Smooth muscle cell (in vitro differentiated cells): ENCODE data around the gene TNFSF10. TPM values are rescaled to one million over a fixed set of nuclear protein-coding genes. Genes with fewer than 3 reads are reported as not detected.

Source experiments
- DNase-seq: peaks from one replicate; lab custom pipeline; 2025; ENCODE audit not compliant: unreplicated experiment; lab: John Stamatoyannopoulos, UW
- H2AFZ ChIP-seq: fragments of 200-600 bp; sonication (generic); 2 replicates; pipeline ENCODE4 v1.6.0; 2016; ENCODE audit warnings: antibody characterized with exemption, low read depth, mild to moderate bottlenecking
- H3F3A ChIP-seq: fragments of 200-600 bp; sonication (generic); 2 replicates; pipeline ENCODE4 v1.6.0; 2017; ENCODE audit warnings: antibody characterized with exemption, low read depth
- H3K27ac ChIP-seq: fragments of 200-600 bp; sonication (generic); 2 replicates; pipeline ENCODE4 v1.5.1; 2016; ENCODE audit warnings: low read depth, mild to moderate bottlenecking
- H3K27me3 ChIP-seq: fragments of 200-600 bp; sonication (generic); 2 replicates; pipeline ENCODE4 v1.6.1; 2016; ENCODE audit warnings: low read depth, mild to moderate bottlenecking
- H3K36me3 ChIP-seq: fragments of 200-600 bp; sonication (generic); 2 replicates; pipeline ENCODE4 v1.5.1; 2016; ENCODE audit warnings: low read depth
- H3K4me1 ChIP-seq: fragments of 200-600 bp; sonication (generic); 2 replicates; pipeline ENCODE4 v1.5.1; 2016; ENCODE audit warnings: low read depth
- H3K4me2 ChIP-seq: fragments of 200-600 bp; sonication (generic); 2 replicates; pipeline ENCODE4 v1.6.0; 2016; ENCODE audit warnings: mild to moderate bottlenecking
- H3K4me3 ChIP-seq: fragments of 200-600 bp; sonication (generic); 2 replicates; pipeline ENCODE4 v1.5.1; 2016; ENCODE audit warnings: mild to moderate bottlenecking
- H3K79me2 ChIP-seq: fragments of 200-600 bp; sonication (generic); 2 replicates; pipeline ENCODE4 v1.6.0; 2016; ENCODE audit warnings: low read depth, mild to moderate bottlenecking
- H3K9ac ChIP-seq: fragments of 200-600 bp; sonication (generic); 2 replicates; pipeline ENCODE4 v1.6.0; 2016; ENCODE audit warnings: low read depth
- H3K9me3 ChIP-seq: fragments of 200-600 bp; sonication (generic); replicated peaks from 2 replicates; pipeline ENCODE4 v1.5.1; 2016; ENCODE audit warnings: low read depth
- H4K20me1 ChIP-seq: fragments of 200-600 bp; sonication (generic); 2 replicates; pipeline ENCODE4 v1.6.0; 2016; ENCODE audit warnings: low read depth
- CTCF ChIP-seq: fragments of 200-600 bp; sonication (generic); IDR thresholded peaks from 2 replicates; pipeline ENCODE4 v1.5.1; 2017; ENCODE audit warnings: borderline replicate concordance, mild to moderate bottlenecking, antibody characterized with exemption; ENCODE audit not compliant: insufficient read depth, poor library complexity, severe bottlenecking
- WGBS: methylation state at CpG from one replicate; pipeline ENCODE4 v1.1.7; 2016; ENCODE audit warnings: low lambda C conversion rate; 5-methylcytosine and 5-hydroxymethylcytosine counted together
- polyA plus RNA-seq: library from polyadenylated mRNA; unstranded; fragments of >200 nt; fragmentation: Nextera tagmentation; extraction: Ambion mirVana; gene quantifications from 2 replicates; pipeline ENCODE4 v1.2.1, GENCODE V29; 2016
- total RNA-seq: library from RNA; depleted of rRNA; stranded (reverse); fragments of >200 nt; gene quantifications from 2 replicates; pipeline ENCODE4 v1.2.3, GENCODE V29; 2014

TNFSF10 gene
- total and polyA plus RNA-seq, 2 experiments from 2014 or later, result 22.4 to 37.1 TPM

DNA sequence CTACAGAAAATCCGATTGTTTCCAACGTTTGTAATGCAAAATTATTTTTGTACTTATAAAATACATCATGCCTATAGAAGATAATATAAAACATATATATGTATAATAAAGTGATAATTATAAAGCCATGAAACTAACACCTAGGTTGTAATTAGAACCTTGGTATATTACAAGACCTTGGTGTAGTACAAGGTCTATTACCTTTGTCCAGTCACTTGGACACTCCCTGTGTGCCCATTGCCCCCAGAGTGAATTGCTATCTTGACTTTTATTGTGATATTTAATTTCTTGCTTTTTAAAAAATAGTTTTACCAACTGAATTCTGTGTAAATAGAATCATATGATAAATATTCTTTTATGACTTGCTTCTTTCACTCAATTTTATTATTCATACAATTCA, 20.7 kb upstream of the TNFSF10 start:
- Histone ChIP-seq H3K9ac (no peak overlapping the region), H2AFZ (no peak overlapping the region), H3K9me3 (no peaks in the 10 kb centered on the region), H3K36me3 (no peaks in the 10 kb centered on the region), H3K27me3 (no peaks in the 10 kb centered on the region), H4K20me1 (no peaks in the 10 kb centered on the region), H3K4me3 (no peak overlapping the region), H3K4me1 (peaks cover 4% of the 10 kb centered on the region), H3K27ac (peak overlapping the region; percentile 79), H3K4me2 (no peak overlapping the region), H3K79me2 (no peaks in the 10 kb centered on the region), H3F3A (peaks cover 23% of the 10 kb centered on the region)
- no peak for TF ChIP-seq CTCF
- DNase-seq, result no peak
- WGBS, result 90% methylated on average over 2 of the region's 2 CpGs

DNA sequence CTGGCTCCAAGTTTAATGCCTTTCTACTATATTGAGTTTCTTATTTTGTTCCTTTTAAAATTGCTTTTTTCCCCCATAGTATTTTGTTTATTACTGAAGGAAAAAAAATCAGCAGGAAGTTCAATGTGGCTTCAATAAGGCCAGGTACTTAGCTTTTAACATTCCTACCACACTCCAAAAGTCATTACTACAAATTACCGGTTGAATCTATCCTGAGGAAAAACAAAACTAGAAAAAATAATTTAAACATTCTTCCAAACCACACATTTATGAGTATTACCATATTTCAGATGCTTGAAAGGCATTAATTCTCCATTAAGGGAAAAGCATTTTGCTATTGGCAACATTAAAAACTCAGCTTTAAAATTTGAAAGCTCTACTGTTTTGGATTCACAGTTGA, 20.2 kb upstream of the TNFSF10 start:
- H3K4me1 ChIP-seq, result peaks cover 4% of the 10 kb centered on the region
- no peak overlapping the region for H3K4me3 ChIP-seq
- DNase-seq, result no peak
- H3K9ac ChIP-seq, result no peak overlapping the region
- H3K4me2 ChIP-seq, result no peak overlapping the region
- no peak overlapping the region for H2AFZ ChIP-seq
- H3K9me3 ChIP-seq, result no peaks in the 10 kb centered on the region
- 50% methylated on average over 1 of the region's 1 CpG for WGBS
- peaks cover 23% of the 10 kb centered on the region for H3F3A ChIP-seq
- no peaks in the 10 kb centered on the region for H4K20me1 ChIP-seq
- H3K79me2 ChIP-seq, result no peaks in the 10 kb centered on the region
- H3K27me3 ChIP-seq, result no peaks in the 10 kb centered on the region
- H3K27ac ChIP-seq, result peak overlapping the region; percentile 79
- H3K36me3 ChIP-seq, result no peaks in the 10 kb centered on the region
- no peak for TF ChIP-seq CTCF

GRCh38 chr3:172542999-172543398, 19.8 kb upstream of the TNFSF10 start:
- no peak for DNase-seq
- Histone ChIP-seq H3K9me3 (no peaks in the 10 kb centered on the region), H3K36me3 (no peaks in the 10 kb centered on the region)

More at GRCh38 chr3:172542999-172543398, 19.8 kb upstream of the TNFSF10 start:
- Histone ChIP-seq H3K4me1 (peaks cover 4% of the 10 kb centered on the region), H3K4me2 (no peak overlapping the region), H4K20me1 (no peaks in the 10 kb centered on the region), H3F3A (peaks cover 23% of the 10 kb centered on the region), H2AFZ (no peak overlapping the region), H3K27ac (peak overlapping the region; percentile 79), H3K27me3 (no peaks in the 10 kb centered on the region), H3K79me2 (no peaks in the 10 kb centered on the region), H3K9ac (no peak overlapping the region), H3K4me3 (no peak overlapping the region)
- no peak for TF ChIP-seq CTCF
- WGBS, result 34% methylated on average over 3 of the region's 3 CpGs
